Stimulated activated naive B cell treated with anti-CD40 and anti-IgM and Interleukin-4, amounts not matched to agents 10 μg/mL and 1 μg/mL and 100 μg/mL, for 72 hours (primary cell): ENCODE measurements around the gene COPRS.
"Not testable (repeated sequence)": the region's sequence is repeated elsewhere in the genome, so short reads cannot be mapped to it uniquely, and the experiment has no call there.

Experiments
- ATAC-seq, 2 donors: fragments of 150-1000 bp; cut with Tn5 transposase; replicated peaks; 2 replicates each; pipeline ENCODE4 v1.10.0; 2021; ENCODE audit warnings: moderate library complexity in 1 of 2
- DNase-seq: peaks from one replicate; pipeline ENCODE4 v3.0.0; 2021
- H3K27ac Mint-ChIP-seq: one replicate; pipeline ENCODE4 v1.8.0; 2022; ENCODE audit warnings: mild to moderate bottlenecking, mixed read lengths
- H3K27me3 Mint-ChIP-seq, 2 donors: one replicate each; pipeline ENCODE4 v1.8.0; 2022; ENCODE audit warnings: mixed read lengths in 2 of 2
- H3K36me3 Mint-ChIP-seq, 2 donors: one replicate each; pipeline ENCODE4 v1.8.0; 2022; ENCODE audit warnings: mixed read lengths in 2 of 2, mild to moderate bottlenecking in 1 of 2
- H3K4me1 Mint-ChIP-seq, 2 donors: one replicate each; pipeline ENCODE4 v1.8.0; 2022; ENCODE audit warnings: mixed read lengths in 2 of 2, mild to moderate bottlenecking in 1 of 2
- H3K4me3 Mint-ChIP-seq, 2 donors: one replicate each; pipeline ENCODE4 v1.8.0; 2022; ENCODE audit warnings: mild to moderate bottlenecking in 2 of 2, mixed read lengths in 2 of 2, moderate library complexity in 1 of 2
- H3K9me3 Mint-ChIP-seq, 2 donors: one replicate each; pipeline ENCODE4 v1.8.0; 2022; ENCODE audit warnings: mixed read lengths in 2 of 2, mild to moderate bottlenecking in 1 of 2

Gene COPRS

DNA sequence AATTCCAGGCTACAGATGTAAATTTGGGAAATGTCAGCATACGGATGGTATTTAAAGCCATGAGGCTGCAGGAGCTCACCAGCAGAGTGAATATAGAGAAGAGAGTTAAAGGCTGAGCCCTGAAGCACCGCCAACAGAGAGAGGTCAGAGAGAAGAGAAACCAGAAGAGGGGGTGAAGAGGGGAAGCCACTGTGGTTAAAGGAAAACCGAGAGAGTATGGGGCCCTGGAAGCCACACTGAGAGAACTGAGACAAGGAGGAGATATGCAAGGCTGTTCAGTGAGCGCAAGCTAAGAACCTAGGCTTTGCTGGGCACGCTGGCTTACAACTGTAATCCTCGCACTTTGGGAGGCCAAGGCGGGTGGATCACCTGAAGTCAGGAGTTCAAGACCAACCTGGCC, 24.6 kb downstream of the COPRS start:
- Mint-ChIP-seq H3K4me3 (no peak overlapping the region), H3K27me3 (peaks cover 7% of the 10 kb centered on the region in 2 donors), H3K27ac (no peak overlapping the region), H3K9me3 (peaks cover 0 to 3% of the 10 kb centered on the region in 2 donors), H3K36me3 (no peaks in the 10 kb centered on the region), H3K4me1 (peaks cover 3 to 15% of the 10 kb centered on the region in 2 donors)
- DNase-seq (peak; percentile 53), ATAC-seq (peak; percentile 98 to 99)

DNA sequence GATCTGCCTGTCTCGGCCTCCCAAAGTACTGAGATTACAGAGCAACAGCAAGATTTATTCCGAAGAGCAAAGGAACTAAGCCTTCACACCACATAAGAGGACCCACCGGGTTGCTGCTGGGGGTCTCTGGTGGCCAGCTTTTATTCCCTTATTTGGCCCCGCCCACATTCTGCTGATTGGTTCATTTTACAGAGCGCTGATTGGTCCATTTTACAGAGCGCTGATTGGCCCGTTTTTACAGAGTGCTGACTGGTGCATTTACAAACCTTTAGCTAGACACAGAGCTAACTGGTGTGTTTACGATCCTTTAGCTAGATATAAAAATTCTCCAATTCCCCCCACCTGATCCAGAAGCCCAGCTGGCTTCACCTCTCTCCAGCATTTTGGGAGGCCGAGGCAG, 26.3 kb downstream of the COPRS start:
- no peak overlapping the region for H3K4me3 Mint-ChIP-seq
- H3K4me1 Mint-ChIP-seq, result peaks cover 5 to 15% of the 10 kb centered on the region in 2 donors
- no peak overlapping the region for H3K27ac Mint-ChIP-seq
- ATAC-seq (no peak), DNase-seq (no peak)
- peaks cover 0 to 3% of the 10 kb centered on the region in 2 donors for H3K9me3 Mint-ChIP-seq
- no peaks in the 10 kb centered on the region for H3K36me3 Mint-ChIP-seq
- peaks cover 3 to 6% of the 10 kb centered on the region in 2 donors for H3K27me3 Mint-ChIP-seq

DNA sequence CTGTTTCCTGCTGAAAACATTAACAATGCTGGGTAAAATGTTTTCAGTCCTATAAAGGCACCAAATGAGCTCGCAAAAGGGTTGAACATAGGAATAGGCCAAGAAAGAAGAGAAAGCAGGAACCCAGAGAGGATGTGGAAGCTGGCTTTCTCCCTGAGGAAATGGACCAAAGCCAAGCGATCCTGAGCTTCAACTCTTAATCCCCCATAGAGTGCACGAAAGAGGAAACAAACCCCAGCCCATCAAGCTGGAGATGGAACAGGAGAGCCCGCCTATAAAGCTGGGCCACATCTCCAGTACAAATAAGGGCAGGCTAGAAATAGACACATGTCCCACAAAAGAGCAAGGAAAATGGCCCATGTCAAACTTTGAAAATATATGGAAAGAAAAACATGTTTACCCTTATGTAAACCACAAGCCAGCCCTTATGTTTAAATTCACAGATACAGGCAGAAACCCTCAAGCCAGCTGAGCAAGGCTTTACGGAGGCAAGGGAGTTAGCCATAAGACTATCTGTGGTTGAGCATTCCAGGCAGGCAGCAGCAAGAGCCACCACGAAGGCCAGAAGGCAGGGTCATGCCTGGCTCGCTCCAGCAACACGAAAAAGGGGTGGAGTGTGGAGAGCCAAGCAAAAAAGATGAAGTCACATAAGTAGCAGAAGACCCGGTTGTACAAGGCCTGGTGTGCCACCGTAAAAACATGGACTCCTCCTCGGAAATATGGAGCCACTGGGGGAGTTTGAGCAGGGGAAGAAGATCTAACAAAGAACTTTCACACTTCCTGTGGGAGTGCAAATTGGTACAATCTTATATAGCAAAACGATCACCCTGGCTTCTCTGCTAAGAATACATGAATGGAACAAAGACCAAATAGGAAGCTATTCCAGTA, 27.8 kb downstream of the COPRS start:
- ATAC-seq, result no peak
- H3K27ac Mint-ChIP-seq, result no peak overlapping the region

DNA sequence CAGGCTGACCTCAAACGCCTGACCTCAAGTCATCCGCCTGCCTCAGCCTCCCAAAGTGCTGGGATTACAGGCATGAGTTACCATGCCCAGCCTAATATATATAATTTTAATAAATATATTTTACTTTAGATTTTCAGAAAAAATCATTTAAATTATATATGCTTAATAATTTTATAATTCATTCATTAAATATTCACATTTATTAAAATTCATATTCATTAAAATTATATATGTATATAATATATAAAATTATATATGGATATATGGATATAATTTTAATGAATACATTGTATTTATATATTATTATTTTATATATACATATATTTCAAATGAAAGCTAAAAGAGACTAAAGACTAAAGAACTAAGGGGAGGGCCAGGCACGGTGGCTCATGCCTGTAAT, 29.4 kb downstream of the COPRS start:
- Mint-ChIP-seq H3K36me3 (no peaks in the 10 kb centered on the region), H3K9me3 (peaks cover 0 to 3% of the 10 kb centered on the region in 2 donors), H3K27me3 (no peaks in the 10 kb centered on the region), H3K4me1 (peaks cover 5 to 11% of the 10 kb centered on the region in 2 donors), H3K27ac (no peak overlapping the region), H3K4me3 (no peak overlapping the region)
- no peak for ATAC-seq
- DNase-seq, result no peak

More for the DNA sequence above, 27.8 kb downstream of the COPRS start:
- Mint-ChIP-seq H3K36me3 (no peaks in the 10 kb centered on the region), H3K9me3 (peaks cover 0 to 3% of the 10 kb centered on the region in 2 donors), H3K4me1 (peaks cover 5 to 15% of the 10 kb centered on the region in 2 donors), H3K4me3 (no peak overlapping the region), H3K27me3 (no peaks in the 10 kb centered on the region)
- no peak for DNase-seq

DNA sequence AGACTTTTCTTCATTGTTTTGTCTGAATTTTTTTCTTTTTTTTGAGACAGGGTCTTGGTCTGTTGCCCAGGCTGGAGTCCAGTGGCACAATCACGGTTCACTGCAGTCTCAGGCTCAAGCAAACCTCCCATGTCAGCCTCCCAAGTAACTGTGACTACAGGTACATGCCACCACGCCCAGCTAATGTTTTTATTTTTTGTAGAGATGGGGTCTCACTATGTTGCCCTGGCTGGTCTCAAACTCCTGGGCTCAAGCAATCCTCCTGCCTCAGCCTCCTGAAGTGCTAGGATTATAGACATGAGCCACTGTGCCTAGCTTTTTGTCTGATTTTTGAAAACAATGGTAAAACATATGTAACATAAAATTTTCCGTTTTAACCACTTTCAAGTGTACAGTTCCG, 30.1 kb downstream of the COPRS start:
- H3K4me3 Mint-ChIP-seq, ATAC-seq, H3K27ac Mint-ChIP-seq, DNase-seq, H3K9me3 Mint-ChIP-seq, H3K36me3 Mint-ChIP-seq, H3K27me3 Mint-ChIP-seq, H3K4me1 Mint-ChIP-seq: not testable (repeated sequence)

DNA sequence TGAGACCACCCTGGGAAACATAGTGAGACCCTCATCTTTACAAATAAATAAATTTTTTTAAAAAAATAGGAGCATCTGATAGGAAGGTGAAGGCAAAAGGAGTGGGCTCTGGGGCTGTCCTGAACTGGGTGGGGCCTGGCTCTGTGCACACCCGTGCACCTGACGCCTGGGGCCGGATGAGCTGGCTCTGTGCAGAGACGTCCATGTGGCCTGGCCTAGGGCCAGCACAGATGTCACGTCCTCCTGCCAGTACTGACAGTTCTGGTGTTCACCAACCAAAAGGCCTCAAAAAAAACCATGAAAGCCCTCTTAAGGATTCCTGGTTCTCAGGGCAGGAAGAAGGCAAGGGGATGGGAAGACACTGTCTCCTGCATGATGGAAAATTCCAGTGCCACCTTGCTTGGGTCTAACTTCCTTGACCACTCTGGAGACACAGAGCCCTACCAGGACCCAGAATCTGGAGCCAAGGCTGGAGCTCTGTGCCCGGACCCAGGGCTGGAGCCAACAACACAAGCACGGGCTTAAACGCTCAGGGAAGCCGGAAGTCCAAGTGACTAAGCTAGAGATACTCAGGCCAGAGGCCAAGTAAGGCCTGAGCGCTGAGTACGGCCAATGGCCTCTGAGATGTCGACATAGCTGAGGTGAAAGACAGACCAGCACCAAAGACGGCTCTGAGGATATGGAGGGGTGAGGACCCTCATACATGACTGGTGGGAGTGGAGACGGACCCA, 32.9 kb downstream of the COPRS start:
- no peak overlapping the region for H3K4me3 Mint-ChIP-seq
- DNase-seq (no peak), ATAC-seq (peak; percentile 41 to 48)
- no peaks in the 10 kb centered on the region for H3K36me3 Mint-ChIP-seq
- peaks cover 0 to 2% of the 10 kb centered on the region in 2 donors for H3K27me3 Mint-ChIP-seq
- no peak overlapping the region for H3K27ac Mint-ChIP-seq
- H3K9me3 Mint-ChIP-seq, result no peaks in the 10 kb centered on the region
- peaks cover 0 to 2% of the 10 kb centered on the region in 2 donors for H3K4me1 Mint-ChIP-seq

DNA sequence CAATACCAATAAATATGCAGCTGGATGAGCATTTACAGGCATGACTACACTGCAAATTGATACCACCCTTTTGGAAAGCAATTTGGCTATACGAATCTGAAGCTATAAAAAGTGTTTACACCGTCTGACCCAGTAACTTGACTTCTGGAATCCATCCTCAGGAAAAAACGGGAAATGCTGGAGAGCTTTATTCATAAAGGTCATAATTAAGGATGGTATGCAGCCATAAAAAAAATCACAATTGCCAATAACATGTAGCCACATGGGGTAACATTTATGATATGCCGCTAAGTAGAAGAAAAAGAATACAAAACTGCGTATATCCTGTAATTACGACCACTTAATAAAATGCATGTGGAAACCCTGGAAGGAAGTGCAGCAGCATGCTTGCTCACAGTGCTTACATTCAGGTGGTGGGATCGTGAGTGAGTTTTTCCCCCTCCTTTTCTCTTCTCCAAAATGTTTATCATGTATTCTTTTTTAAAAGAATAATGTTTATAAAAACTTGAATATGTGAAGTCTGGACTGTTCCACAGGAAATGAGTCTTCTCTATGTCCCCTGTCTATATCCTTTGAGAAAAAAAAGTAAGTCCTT, 34.2 kb downstream of the COPRS start:
- Mint-ChIP-seq H3K4me3 (no peak overlapping the region), H3K27ac (no peak overlapping the region), H3K36me3 (no peaks in the 10 kb centered on the region), H3K27me3 (peaks cover 0 to 3% of the 10 kb centered on the region in 2 donors), H3K4me1 (peaks cover 0 to 2% of the 10 kb centered on the region in 2 donors), H3K9me3 (peaks cover 0 to 3% of the 10 kb centered on the region in 2 donors)
- ATAC-seq, result no peak
- no peak for DNase-seq

DNA sequence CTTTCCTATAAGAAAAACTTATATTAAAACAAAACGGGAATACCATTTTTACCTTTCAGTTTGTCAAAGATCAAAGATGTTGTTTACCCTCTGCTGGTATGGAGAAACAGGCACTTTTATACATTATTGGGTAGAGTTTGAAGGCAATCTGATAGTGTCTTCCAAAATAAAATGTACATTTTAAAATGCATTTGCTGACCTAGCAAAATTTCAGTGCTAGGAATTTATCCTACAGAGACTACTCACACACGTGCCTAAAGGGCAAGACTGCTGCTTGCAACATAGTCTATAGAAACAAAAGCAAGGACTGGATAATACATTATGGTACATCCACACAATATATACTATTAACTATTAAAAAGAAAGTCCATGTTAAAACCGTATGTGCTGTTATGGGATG, 36.0 kb downstream of the COPRS start:
- peaks cover 0 to 3% of the 10 kb centered on the region in 2 donors for H3K27me3 Mint-ChIP-seq
- no peak overlapping the region for H3K4me3 Mint-ChIP-seq
- DNase-seq, result no peak
- peaks cover 0 to 2% of the 10 kb centered on the region in 2 donors for H3K4me1 Mint-ChIP-seq
- no peaks in the 10 kb centered on the region for H3K36me3 Mint-ChIP-seq
- H3K27ac Mint-ChIP-seq, result no peak overlapping the region
- H3K9me3 Mint-ChIP-seq, result peaks cover 0 to 5% of the 10 kb centered on the region in 2 donors
- no peak for ATAC-seq

DNA sequence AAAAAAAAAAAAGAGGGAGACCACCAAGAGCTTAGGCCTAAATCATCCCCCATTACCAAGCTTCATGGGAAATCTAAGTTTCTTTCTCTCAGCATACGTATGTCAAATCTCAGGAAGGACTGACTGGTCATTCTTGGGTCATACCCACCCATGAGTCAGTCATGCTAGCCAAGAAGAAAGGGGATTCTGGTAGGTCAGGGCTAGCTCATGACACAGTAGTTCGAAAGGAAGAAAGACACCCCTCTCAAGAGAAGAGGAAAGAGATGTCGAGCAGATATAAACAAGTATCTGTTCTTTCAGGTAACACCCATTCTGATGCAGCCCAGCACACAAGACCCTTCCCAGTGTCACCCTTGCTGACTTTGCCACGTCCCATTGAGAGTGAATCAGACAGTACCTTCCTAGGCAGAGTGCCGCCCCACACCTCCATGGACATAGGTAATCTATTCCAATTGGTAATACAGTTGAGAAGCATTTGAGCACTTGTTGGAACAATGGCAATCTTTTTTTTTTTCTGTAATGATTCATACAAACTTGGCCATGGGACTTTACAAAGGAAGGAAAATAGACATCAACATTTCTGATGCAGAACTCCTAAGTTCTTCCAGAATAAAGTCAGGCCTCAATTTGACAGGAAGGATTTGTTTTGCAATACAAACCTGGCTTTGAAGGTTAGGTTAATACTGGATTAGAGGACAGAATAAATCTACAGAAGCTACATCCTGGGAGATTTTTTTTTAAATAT, 38.2 kb downstream of the COPRS start:
- H3K9me3 Mint-ChIP-seq, result peaks cover 0 to 5% of the 10 kb centered on the region in 2 donors
- no peaks in the 10 kb centered on the region for H3K36me3 Mint-ChIP-seq
- H3K4me3 Mint-ChIP-seq, result no peak overlapping the region
- no peaks in the 10 kb centered on the region for H3K4me1 Mint-ChIP-seq
- no peak for ATAC-seq
- no peak overlapping the region for H3K27ac Mint-ChIP-seq
- DNase-seq, result no peak
- peaks cover 0 to 3% of the 10 kb centered on the region in 2 donors for H3K27me3 Mint-ChIP-seq

DNA sequence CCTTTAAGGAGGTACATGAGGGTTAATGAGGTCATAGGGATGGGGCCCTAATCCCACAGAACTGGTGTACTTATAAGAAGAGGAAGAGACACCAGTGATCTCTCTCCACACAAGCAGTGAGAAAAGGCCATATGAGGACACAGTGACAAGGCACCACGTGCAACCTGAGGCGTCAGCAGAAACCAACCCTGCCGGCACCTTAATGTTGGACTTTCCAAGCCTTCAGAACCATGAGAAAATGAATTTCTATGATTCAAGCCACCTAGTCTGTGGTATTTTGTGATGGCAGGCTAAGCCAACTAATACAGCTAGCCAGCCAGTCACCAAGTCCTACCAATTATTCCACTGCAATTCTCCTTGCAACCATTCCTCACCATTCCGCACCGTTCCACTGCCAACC, 39.5 kb downstream of the COPRS start:
- H3K36me3 Mint-ChIP-seq, result no peaks in the 10 kb centered on the region
- H3K4me3 Mint-ChIP-seq, result no peak overlapping the region
- no peak overlapping the region for H3K27ac Mint-ChIP-seq
- H3K9me3 Mint-ChIP-seq, result peaks cover 0 to 5% of the 10 kb centered on the region in 2 donors
- DNase-seq, result no peak
- H3K27me3 Mint-ChIP-seq, result peaks cover 0 to 3% of the 10 kb centered on the region in 2 donors
- H3K4me1 Mint-ChIP-seq, result no peaks in the 10 kb centered on the region
- ATAC-seq, result no peak

DNA sequence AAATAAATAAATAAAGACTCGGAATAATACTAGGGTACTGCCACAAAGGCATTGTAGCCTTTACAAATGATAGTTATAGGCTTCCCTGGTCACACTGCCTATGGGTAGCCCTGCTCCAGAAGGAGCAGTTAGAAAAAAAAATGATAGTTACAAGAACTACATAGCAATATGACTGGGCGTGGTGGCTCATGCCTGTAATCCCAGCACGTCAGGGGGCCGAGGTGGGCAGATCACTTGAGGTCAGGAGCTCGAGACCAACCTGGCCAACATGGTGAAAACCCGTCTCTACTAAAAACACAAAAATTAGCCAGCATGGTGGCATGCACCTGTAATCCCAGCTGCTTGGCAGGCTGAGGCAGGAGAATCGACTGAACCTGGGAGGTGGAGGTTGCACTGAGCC, 40.2 kb downstream of the COPRS start:
- not testable (repeated sequence) for H3K9me3 Mint-ChIP-seq, H3K36me3 Mint-ChIP-seq, DNase-seq, H3K27me3 Mint-ChIP-seq, H3K4me1 Mint-ChIP-seq, H3K27ac Mint-ChIP-seq, ATAC-seq, H3K4me3 Mint-ChIP-seq

DNA sequence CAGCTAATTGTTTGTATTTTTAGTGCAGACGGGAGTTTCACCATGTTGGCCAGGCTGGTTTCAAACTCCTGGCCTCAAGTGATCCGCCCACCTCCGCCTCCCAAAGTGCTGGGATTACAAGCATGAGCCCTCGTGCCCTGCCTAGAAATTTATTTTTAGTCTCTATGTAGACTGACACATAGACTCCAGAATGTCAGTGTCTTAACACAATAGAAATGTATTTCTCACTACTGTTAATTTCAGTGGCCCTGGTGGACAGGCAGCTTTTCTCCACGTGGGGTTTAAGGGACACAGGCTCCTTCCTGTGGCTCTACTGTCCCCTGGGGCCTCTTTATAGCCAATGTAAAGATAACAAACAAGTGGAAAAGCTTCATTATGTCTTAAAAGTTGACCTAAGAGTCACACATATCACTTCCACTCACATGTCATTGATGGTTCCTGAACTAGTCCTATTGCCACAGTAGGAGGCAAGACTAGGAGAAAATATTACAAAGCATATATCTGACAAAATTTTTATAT, 43.8 kb downstream of the COPRS start:
- Mint-ChIP-seq H3K27me3 (peaks cover 10 to 15% of the 10 kb centered on the region in 2 donors), H3K27ac (no peak overlapping the region)

DNA sequence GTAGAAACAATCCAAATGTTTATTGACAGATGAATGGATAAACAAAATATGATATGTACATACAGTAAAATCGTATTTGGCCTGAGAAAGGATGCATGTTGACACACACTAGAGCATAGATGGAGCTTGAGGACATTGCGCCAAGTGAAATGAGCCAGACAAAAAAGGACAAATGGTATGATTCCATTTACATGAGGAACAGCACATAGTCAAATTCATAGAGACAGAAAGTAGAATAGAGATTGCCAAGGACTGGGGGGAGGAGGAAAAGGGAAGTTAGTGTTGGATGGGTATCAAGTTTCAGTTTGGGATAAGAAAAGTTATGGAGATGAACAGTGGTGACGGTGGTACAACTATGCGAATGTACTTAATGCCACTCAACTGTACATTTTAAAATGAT, 47.9 kb downstream of the COPRS start:
- no peak overlapping the region for H3K27ac Mint-ChIP-seq
- no peak overlapping the region for H3K4me3 Mint-ChIP-seq
- peaks cover under 1 to 2% of the 10 kb centered on the region in 2 donors for H3K4me1 Mint-ChIP-seq
- peaks cover 15 to 16% of the 10 kb centered on the region in 2 donors for H3K27me3 Mint-ChIP-seq
- DNase-seq, result no peak
- no peaks in the 10 kb centered on the region for H3K36me3 Mint-ChIP-seq
- ATAC-seq, result no peak
- H3K9me3 Mint-ChIP-seq, result peaks cover 0 to 5% of the 10 kb centered on the region in 2 donors

More for the DNA sequence above, 43.8 kb downstream of the COPRS start:
- peaks cover 0 to 2% of the 10 kb centered on the region in 2 donors for H3K4me1 Mint-ChIP-seq
- no peak for DNase-seq
- H3K9me3 Mint-ChIP-seq, result peaks cover 0 to 10% of the 10 kb centered on the region in 2 donors
- no peaks in the 10 kb centered on the region for H3K36me3 Mint-ChIP-seq
- H3K4me3 Mint-ChIP-seq, result no peak overlapping the region
- ATAC-seq, result no peak

DNA sequence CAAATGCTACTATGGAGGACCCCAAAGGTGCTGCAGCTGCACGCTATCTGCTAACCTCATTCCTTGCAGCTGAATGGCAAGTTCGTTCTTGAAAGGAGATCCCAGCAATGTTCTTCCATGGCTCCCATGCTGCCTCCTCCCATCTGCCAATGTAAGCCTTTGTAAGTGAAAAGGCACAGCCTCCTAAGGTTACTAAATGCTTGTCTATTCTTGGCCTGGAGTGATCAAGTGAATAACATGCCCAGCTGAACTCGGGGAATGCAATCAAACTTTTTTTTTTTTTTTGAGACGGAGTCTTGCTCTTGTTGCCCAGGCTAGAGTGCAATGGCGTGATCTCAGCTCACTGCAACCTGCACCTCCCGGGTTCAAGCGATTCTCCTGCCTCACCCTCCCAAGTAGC, 49.2 kb downstream of the COPRS start:
- peaks cover 15 to 16% of the 10 kb centered on the region in 2 donors for H3K27me3 Mint-ChIP-seq
- not testable (repeated sequence) for ATAC-seq, H3K27ac Mint-ChIP-seq, H3K4me3 Mint-ChIP-seq, H3K36me3 Mint-ChIP-seq, DNase-seq, H3K4me1 Mint-ChIP-seq, H3K9me3 Mint-ChIP-seq
